Stimulated activated CD4-positive, alpha-beta T cell treated with anti-CD3 and anti-CD28 coated beads, Interleukin-1b, Interleukin-23, amount 100 ng/mL, for 48 hours (primary cell): ENCODE measurements around the gene AGAP1.

Experiments
- DNase-seq: peaks from one replicate; pipeline ENCODE4 v3.0.0-alpha.2; 2020

The AGAP1 gene

DNA sequence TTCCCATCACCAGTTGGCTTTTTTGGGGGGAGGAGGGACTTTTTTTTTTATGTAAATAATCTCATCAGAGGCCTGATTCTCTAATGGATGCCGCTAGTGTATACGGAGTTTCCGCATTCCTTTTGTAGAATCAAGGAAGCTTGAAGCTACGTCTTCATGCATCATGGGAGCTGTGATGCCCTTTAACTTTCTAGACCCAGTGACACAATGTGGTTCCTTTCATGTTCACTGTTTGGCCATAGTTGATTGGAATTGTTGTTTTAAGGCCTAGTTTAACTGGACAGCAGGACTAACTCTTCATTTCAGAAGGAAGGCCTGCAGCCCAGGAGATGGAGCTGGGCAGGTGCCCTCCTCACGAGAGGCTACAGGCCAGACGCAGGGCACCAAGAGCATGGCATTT, 287.9 kb downstream of the AGAP1 start:
- DNase-seq, result no peak

DNA sequence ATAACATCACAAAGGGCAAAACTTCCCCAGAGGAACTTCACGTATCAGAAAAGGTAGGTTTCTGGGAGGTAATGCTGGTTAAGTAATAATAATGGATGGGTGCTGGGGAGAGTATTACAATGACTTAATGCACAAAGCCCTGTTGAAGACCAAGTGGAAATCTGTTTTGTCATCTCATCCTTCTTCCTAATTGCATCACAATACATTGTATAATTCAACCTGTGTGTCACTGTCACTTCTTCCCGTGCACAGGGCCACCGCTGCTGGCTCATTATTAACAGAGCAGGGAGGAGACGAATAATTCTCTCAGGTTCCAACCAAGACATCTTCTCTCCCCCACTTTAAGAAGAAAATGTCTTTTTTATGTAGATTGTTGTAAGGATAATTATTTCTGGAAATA, 290.9 kb downstream of the AGAP1 start:
- DNase-seq, result no peak

DNA sequence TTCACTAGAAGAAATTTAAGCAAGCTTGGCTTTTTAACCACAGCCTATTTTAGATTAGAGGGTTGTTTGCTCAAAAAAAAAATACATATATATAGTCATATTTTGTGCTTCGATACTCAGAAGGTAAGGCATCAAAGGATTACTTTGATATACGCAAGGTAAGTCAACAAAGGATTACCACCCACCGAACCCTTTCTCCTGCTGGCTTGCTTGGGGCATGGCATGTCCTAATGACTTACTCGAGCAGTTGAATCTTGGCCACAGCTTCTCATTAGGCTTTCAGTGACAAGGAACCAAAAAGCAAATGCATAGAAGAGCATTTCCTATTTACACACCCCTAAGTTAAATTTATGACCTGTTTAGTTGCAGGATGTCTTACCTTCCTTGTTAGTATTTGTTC, 295.7 kb downstream of the AGAP1 start:
- DNase-seq, result no peak

DNA sequence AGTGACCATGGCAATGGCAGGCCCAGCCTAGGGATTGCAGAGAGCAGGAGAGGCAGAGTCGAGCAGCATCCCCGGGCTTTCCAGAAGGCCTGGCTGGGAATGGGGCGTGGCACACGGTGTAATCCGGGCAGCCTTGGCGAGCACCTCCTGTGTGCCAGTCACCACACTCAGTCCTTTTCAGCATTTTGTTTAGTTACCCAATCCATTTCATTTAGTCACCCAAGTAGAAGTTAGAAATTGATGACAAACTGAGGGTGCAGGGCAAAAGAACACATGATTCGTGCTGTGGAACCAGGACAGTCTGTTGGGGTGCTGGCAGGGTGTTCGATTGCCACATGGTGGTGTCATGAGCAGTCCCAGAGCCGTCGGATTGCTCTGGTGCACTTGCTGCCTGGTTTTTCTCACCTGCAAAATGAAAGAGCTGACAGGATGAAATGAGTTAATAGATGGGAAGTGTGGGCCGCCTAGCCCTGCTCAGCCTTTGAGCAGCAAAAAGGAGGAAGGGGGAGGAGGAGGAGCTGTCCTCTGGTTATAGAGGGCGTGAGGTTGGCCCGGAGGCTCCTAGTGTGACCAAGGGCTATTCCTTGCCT, 299.4 kb downstream of the AGAP1 start:
- DNase-seq, result no peak

DNA sequence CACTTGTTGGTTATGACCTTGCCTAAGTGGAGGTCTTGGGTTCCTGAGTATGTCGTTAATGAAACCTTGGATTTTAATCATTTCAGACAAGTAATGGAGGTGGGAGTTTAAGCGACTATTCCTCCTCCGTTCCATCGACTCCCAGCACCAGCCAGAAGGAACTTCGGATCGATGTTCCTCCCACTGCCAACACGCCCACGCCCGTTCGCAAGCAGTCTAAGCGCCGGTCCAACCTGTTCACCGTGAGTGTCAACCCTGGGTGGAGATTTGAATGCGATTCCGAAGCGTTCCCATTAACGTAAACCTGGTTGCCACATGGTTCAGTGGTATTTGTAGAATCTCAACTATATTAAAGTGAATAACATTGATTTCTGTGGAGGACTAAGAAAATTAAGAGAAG, 305.4 kb downstream of the AGAP1 start:
- DNase-seq, result no peak

DNA sequence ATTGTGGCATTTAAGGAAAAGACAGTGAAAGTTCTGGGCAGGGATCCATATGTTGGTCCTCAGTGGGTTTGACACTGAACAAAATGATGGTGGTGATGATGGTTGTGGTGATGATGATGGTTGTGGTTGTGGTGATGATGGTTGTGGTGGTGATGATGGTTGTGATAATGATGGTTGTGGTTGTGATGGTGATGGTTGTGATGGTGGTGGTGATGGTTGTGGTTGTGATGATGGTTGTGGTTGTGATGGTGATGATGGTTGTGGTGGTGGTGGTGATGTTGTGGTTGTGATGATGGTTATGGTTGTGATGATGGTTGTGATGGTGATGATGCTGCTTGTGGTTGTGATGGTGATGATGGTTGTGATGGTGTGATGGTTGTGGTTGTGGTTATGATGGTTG, 308.7 kb downstream of the AGAP1 start:
- DNase-seq, result no peak

DNA sequence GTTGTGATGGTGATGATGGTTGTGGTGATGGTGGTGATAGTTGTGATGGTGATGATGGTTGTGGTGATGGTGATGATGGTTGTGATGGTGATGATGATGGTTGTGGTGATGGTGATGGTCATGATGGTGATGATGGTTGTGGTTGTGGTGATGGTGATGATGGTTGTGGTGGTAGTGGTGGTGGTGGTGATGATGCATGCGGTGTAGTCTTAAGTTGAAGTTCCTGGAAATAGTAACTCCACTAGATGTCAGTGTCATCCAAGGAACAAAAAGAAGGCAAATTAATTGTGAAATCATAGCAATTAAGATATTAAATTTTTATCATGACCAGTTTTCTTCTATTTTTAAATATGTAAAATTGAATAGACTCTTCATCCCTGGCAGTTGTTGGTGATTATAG, 309.2 kb downstream of the AGAP1 start:
- no peak for DNase-seq

DNA sequence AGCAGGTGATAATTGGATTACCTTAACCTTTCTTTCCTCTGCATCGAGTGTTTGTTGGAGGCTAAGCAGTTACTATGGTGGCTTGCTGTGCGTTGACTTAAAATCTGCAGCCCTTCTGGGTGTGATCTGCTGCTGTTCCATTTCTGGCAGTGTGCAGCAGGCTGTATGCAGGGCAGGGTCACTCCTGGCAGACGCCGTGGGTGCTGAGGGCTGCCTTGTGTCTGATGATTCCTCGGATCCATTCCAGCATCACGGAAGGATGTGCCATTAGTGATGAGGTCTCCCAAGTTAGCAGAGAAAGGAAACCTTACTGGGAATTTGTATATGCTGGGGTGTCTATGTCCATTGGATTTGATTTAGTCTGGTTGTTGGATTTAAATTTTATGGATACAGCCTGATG, 310.8 kb downstream of the AGAP1 start:
- no peak for DNase-seq

DNA sequence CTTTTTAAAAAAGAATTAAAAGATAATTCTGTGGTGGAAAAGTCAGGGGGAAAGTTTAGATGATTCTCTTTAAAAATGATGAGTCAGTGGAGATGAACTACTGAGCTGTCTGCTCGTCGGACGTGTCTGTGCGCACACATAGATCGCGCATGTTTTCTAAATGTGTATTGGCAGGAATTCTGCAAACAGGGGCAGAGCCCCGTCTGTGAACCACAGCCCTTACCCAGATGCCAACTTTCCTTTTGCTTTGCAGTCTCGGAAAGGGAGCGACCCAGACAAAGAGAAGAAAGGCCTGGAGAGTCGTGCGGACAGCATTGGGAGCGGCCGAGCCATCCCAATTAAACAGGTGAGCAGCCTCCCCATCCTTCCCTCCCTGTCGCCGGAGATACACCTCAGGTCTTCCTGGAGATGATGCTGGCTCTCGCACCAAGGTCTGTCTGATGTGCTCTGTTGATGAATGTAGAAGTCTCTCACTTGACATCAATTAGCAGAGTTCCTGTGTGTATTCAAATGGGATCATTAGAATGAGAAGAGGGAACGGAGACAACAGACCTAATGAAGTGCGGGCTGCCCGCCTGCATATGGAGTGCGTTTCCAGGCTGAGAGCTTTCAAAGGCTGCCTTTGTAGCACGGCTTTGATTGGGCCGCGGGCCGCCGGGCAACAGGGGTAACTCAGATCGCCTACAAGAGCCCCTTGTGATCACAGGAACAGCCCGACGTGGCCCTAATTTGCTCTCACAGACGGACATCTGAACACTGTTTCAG, 313.3 kb downstream of the AGAP1 start:
- no peak for DNase-seq

DNA sequence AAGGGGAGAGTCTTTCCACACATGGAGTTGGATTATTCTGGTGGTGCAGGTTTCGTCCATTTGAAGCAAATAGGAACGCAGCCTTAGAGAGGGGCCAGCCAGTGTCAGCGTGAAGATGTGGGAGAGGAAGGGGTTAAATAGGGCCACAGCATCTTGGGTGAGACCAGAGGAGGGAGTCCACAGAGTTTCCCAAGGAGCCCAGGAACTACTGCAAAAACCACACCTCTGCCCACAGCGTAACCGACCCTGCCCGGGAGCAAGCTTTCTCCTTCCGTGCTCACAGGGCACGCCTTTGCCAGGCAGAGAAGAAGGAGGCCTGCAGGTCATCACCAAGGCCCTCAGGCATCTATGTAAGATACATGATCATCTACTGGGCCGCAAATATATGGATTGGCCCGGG, 314.5 kb downstream of the AGAP1 start:
- DNase-seq, result no peak

DNA sequence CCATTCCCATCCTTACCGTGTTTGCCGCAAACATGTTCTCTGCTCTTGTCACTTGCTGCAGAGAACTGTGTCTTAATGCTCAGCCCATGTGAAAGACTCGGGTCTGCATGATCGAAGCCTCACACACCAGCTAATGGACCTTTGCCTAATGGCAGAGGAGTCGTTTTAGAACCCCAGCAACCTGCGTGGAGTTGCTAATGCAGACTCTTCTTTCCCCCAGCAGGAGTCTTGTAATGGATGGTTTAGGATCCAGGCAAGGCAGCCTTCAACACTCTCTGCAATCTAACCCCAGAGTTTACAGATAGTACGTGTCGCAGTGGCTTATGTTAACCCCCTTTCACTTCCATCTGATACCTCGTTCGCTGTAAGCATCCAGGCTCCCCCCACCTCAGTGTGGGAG, 316.4 kb downstream of the AGAP1 start:
- DNase-seq, result no peak

DNA sequence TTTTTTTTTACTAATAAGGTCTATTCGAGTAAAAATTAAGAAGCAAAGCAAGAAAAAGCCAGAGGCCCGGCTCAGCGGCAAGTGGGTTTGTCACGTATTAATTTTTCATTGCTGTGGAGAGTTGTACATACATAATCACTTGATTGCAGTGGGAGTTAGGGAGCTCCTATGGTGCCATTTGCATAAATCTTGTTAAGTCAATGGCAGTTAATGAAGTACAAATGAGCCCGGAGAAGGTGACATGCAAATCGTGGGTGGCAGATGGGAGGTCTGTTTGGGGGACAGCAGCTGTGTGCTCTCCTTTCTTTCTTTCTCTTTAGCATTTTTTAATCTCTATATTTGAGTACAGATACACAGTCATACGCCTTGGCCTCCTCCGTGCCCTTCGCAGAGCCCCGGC, 317.0 kb downstream of the AGAP1 start:
- DNase-seq, result no peak

DNA sequence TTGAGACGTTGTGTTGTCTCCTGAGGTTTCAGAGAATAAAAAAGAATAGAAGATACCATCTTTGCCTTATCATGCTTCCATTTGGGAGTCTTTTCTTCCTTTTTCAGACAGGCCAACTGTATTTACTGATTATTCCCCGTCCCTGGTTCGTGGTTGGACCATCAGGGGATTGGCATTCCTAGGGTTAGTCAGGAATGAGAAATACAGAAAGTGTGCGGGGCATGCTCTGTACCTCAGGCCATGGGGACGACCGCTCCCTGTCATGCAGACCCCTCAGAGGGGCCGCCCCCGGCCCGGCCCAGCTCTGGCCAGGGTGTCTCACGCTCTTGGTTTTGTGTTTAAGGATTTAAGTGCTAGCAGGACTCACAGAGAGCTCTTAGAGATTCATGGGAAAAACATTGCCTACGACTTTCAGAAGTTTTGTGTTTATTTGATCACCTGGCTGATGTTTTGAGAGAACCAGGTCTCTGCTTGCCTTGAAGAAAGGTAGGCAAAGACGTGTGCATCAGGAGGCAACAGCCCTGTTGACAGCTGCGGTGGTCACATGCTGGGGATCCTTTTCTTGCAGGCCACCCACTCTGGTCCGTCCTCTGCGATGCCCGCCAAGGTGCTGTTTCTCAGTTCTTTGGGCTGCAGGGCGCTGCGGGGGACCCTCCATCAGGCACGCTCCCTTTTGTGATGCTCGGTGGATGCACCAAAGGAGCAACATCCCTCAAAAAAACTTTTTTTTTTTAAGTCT, 317.8 kb downstream of the AGAP1 start:
- no peak for DNase-seq

DNA sequence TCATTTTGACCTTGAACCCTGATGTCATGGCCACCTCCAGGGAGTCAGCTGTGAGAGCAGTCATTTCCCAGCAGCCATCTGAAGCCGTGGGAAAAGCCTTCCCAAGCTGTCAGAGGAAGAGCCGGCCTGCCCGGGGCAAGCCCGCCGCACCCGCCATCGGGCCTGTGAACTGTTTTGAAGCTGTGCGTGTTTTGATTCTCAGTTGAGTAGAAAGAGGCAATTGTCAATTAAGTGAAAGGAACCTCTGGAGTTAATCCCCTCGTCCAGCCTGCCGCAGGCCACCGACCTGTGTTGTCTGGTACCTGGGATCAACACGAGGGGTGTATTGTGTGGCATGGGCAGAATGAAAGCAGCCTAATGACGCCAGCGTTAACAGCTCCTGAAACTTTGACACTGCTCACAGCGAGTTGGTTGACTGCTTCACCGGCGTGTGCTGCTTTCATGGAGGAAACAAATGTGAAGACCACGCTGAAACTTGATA, 318.4 kb downstream of the AGAP1 start:
- no peak for DNase-seq

DNA sequence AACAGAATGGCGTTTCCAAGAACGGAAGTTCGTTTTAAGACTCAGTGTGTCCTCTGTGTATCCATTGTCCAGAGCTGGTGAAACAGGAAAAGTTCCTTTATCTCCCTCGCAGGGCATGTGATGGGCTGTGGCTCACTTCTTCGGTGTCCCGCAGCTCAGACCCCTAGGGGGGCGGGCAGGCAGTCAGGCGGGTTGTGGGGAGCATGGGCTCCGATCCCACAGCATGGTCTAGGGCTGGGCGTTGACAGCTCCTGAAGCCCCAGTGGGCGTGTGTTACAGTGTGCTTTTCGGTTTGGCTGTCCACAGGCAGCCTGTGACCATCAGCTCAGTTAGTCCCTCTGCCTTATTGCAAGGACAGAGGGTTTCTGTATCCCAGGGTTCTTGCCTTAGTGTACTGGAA, 319.6 kb downstream of the AGAP1 start:
- DNase-seq, result no peak

DNA sequence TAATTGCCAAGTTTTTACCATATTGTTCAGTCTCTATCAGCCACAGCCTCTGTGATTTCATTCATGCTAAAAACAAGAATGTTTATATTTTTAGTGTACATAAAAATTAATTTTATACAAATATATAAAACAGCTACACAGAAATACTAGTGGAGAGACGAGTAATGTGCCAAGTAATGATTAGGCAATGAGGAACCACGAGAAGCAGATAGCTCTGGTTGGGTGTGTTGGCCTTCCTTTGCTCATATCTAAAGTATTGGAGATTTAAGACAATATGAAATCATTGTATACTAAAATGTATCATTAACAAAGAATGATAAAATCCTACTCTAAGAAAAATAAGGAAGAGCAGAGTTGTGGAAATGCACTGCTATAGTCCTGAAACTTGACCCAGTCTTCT, 326.7 kb downstream of the AGAP1 start:
- DNase-seq, result no peak

DNA sequence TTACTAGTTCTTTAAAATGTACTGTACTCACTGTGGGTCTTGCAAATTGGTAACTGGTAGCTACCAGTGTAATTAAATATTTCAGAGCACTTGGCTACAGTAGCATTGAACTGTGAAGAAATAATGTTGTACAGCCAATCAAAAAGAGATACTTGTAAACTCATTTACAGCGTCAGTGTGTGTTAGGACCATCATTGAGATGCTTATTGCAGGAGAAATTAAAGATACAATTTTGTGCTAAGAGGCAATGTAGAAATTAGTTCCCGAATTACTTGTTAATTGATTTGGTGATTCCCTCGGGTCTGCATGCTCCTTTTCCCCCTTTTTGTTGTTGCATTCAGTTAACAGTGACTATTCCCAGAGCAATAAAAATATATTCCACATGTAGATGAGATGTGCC, 330.5 kb downstream of the AGAP1 start:
- DNase-seq, result no peak

DNA sequence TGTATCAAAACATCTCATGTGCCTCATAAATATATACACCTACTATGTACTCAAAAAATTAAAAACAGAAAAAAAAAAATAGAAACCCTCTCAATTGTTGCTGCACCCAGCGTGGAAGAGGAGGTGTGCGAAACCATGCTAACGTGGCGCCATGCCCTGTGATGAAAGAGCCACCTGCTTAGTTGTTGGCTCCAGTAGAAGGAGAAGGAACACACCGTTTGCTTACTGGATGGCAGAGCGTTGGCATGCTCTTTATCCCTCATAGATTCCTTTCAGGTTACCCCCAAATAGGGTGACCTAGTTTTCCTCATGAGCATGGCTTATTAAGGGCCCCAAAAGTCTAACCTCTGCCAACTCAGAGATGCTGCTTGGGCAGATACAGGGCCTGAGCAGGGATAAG, 332.1 kb downstream of the AGAP1 start:
- DNase-seq, result no peak

DNA sequence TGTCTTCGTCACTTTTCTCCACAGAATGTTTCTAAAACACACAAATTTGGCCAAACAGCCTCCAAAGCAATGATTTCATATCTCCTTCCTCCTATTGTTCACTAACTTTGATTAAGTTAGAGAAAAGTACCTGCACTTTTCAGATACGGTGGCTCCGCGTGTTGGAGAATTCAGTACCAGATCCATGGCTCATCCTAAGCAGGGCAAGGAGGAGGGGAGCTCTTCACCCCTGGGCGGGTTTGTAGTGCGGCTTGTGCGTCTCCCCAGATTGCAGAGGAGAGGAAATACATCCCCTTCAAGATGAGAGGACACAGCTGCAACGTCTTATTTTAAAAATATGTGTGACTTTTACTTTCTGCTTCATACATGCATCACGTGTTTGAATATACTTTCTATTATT, 333.0 kb downstream of the AGAP1 start:
- DNase-seq, result no peak

DNA sequence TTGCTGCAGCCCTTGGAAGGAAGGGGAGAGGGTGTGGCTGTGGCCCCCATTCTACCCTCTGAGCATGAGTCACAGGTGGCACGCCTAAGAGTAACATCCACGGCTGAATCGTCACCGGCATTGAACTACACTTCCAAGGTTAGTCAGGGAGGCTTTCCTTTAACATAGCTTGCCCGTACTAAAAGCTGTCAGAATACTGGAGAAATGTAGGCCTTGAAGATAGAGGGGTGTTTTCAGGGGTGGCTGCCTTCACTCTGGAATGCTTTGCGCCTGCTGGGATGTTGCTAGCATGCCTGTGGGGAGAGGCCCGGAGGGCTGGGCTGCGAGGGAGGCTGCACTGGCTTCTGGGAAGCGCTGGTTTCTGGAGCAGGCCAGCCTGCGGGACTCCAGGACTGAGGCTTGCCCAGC, 333.7 kb downstream of the AGAP1 start:
- DNase-seq, result no peak

DNA sequence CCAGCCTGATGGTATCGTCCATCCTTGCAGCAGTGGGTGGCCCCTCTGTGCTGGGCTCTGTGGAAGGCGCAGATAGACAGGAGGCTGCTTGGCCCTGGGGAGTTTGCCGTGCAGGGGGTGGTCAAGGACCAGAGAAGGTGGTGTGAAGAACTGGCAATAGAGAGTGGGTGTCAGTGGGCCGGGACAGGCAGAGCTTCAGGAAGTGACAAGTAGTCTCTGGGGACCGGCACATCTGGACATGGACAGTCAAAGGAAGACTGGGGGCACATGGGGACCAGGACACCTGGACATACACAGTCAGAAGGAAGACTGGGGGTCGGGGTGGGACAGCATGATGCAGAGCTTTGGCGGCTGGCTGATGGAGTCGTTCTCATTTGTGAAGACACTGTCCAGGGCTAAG, 335.9 kb downstream of the AGAP1 start:
- no peak for DNase-seq

DNA sequence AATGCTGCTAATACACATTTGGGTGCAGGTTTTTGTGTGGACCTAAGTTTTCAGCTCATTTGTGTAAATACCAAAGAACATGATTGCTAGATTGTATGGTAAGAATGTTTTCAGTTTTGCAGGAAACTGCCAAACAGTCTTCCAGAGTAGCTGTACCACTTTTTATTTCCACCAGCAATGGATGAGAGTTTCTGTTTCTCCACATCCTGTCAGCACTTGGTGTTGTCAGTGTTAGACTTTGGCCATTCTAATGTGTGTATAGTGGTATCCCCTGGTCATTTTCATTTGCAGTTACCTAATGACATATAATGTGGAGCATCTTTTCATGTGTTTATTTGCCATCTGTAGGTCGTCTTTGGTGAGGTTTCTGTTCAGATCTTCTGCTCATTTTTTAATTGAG, 337.9 kb downstream of the AGAP1 start:
- DNase-seq, result no peak

DNA sequence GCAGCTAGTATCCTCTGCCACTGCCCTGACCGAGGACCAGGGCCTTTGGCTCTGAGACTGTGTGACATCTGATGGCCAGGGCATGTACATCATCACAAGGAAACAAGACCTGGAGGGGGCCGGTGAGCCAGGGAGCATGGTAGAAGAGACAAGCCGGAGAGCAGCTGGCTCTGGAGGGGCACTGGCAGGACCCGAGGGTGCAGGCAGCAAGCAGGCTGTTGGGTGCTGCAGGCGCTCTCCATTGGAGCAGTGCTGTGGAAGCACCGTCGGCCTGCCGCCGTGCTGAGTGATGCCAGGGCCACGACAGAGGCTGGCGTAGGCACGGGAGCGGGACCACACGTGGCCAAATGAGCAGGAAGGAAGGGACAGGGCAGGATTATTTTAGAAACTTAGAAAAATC, 339.1 kb downstream of the AGAP1 start:
- no peak for DNase-seq

DNA sequence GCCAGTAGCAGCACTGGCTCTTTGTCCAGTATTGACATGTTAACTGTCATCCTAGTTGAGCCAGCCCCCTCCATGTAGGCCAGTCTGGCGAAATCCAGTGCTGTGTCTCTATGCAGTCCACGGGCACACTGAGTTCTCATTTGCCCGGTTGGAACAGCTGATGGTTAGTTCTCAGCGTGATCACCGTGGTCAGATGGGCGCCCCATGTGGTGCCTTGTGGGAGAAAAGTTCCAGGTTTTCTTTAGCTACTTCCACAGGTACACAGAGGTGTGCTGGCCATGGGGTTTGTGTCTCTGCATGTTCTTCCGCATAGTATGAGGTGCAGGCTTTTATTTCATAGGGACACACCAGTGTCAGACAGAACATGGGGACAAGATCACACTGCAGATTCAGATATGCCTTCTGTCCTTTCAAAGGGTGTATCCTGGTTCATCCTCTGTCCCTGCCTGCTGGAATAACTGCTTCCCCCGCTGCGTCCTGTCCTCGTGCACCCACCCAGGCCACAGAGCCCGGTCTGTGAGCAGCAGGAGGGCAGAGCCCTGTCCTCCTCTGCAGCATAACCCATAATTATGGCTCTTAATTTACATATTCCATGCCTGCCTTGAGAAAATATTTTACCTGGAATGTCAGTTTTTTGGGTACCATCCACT, 340.3 kb downstream of the AGAP1 start:
- no peak for DNase-seq
